HepG2 (cell line): Measurements from ENCODE around the gene TAT. TPM values are rescaled to one million over a fixed set of nuclear protein-coding genes. Genes with fewer than 3 reads are reported as not detected.

Experiments
- AGO1 ChIP-seq: fragments of 200-400 bp; formaldehyde crosslinking; IDR thresholded peaks from 2 replicates; pipeline ENCODE4 v1.6.1; 2017; ENCODE audit warnings: mild to moderate bottlenecking, low read depth, low read length, moderate library complexity; ENCODE audit not compliant: poor library complexity, severe bottlenecking
- CHD2 ChIP-seq: IDR thresholded peaks from 2 replicates; pipeline ENCODE4 v1.6.1; 2011; ENCODE audit warnings: low read depth, low read length, improper control_type of control experiment
- CREB1 ChIP-seq, 2 experiments: fragments of 450-650 bp in 1 of 2; IDR thresholded peaks; 2 replicates each; pipeline ENCODE4 v1.6.1; 2016 to 2017; ENCODE audit warnings: control low read depth in 1 of 2, mild to moderate bottlenecking in 1 of 2, missing compliant biosample characterization in 1 of 2, missing genetic modification characterization in 1 of 2
- ELF3 ChIP-seq: IDR thresholded peaks from 2 replicates; pipeline ENCODE4 v1.6.1; 2016; ENCODE audit warnings: missing genetic modification reagents, missing compliant biosample characterization
- ERF ChIP-seq: IDR thresholded peaks from 2 replicates; pipeline ENCODE4 v1.6.1; 2018; ENCODE audit warnings: missing biosample characterization, missing genetic modification reagents
- HOXA9 ChIP-seq: sonication (generic); formaldehyde crosslinking; IDR thresholded peaks from 2 replicates; pipeline ENCODE4 v1.8.1; 2022; ENCODE audit warnings: missing genetic modification reagents, mild to moderate bottlenecking, moderate library complexity, borderline replicate concordance
- JUND ChIP-seq: sonication (generic); formaldehyde crosslinking; IDR thresholded peaks from 2 replicates; pipeline ENCODE4 v1.8.0; 2022; ENCODE audit warnings: mild to moderate bottlenecking, missing genetic modification reagents
- KLF15 ChIP-seq: sonication (generic); formaldehyde crosslinking; IDR thresholded peaks from 2 replicates; pipeline ENCODE4 v1.8.1; 2023; ENCODE audit warnings: borderline replicate concordance, mild to moderate bottlenecking, inconsistent platforms, missing genetic modification reagents, mixed read lengths
- MED1 ChIP-seq: sonication (generic); formaldehyde crosslinking; IDR thresholded peaks from 2 replicates; pipeline ENCODE4 v1.4.0; 2020; ENCODE audit warnings: missing genetic modification reagents
- MXD4 ChIP-seq: IDR thresholded peaks from 2 replicates; pipeline ENCODE4 v1.6.1; 2016; ENCODE audit warnings: mild to moderate bottlenecking, missing biosample characterization, missing genetic modification reagents
- MXI1 ChIP-seq: IDR thresholded peaks from 3 replicates; pipeline ENCODE4 v1.6.1; 2012; ENCODE audit warnings: low read depth, low read length, inconsistent platforms, borderline replicate concordance
- NFIB ChIP-seq: sonication (generic); formaldehyde crosslinking; IDR thresholded peaks from 2 replicates; pipeline ENCODE4 v1.9.0; 2021; ENCODE audit warnings: missing genetic modification reagents, mild to moderate bottlenecking, borderline replicate concordance
- NR2C2 ChIP-seq: sonication (generic); formaldehyde crosslinking; IDR thresholded peaks from 2 replicates; pipeline ENCODE4 v1.4.0; 2020; ENCODE audit warnings: missing genetic modification reagents, mild to moderate bottlenecking, moderate library complexity, borderline replicate concordance
- ONECUT2 ChIP-seq: sonication (generic); formaldehyde crosslinking; IDR thresholded peaks from 2 replicates; pipeline ENCODE4 v1.4.0; 2020; ENCODE audit warnings: missing genetic modification reagents
- RBM22 ChIP-seq: fragments of 200-400 bp; formaldehyde crosslinking; optimal IDR thresholded peaks from 2 replicates; pipeline ENCODE3; 2017; ENCODE audit warnings: mild to moderate bottlenecking, low read length, moderate library complexity
- RCOR2 ChIP-seq: IDR thresholded peaks from 2 replicates; pipeline ENCODE4 v1.6.1; 2016; ENCODE audit warnings: missing biosample characterization, missing genetic modification reagents
- RXRA ChIP-seq: sonication (generic); formaldehyde crosslinking; IDR thresholded peaks from 2 replicates; pipeline ENCODE4 v1.5.1; 2020; ENCODE audit warnings: missing genetic modification reagents
- SIN3B ChIP-seq: fragments of 150-350 bp; IDR thresholded peaks from 2 replicates; pipeline ENCODE4 v1.6.1; 2014; ENCODE audit warnings: low read length
- SMAD3 ChIP-seq: sonication (generic); formaldehyde crosslinking; IDR thresholded peaks from 2 replicates; pipeline ENCODE4 v1.4.0; 2020; ENCODE audit warnings: missing genetic modification reagents
- SNRNP70 ChIP-seq: fragments of 200-400 bp; formaldehyde crosslinking; IDR thresholded peaks from 2 replicates; pipeline ENCODE4 v1.6.1; 2017; ENCODE audit warnings: mild to moderate bottlenecking, low read depth, low read length, moderate library complexity
- STAT5B ChIP-seq: sonication (generic); formaldehyde crosslinking; IDR thresholded peaks from 2 replicates; pipeline ENCODE4 v1.4.0; 2020; ENCODE audit warnings: missing genetic modification reagents
- TFAP4 ChIP-seq: sonication (generic); IDR thresholded peaks from 2 replicates; pipeline ENCODE4 v1.6.1; 2016; ENCODE audit warnings: low read depth, borderline replicate concordance
- ZC3H4 ChIP-seq: sonication (generic); formaldehyde crosslinking; IDR thresholded peaks from 2 replicates; pipeline ENCODE4 v1.4.0; 2020; ENCODE audit warnings: missing genetic modification reagents, borderline replicate concordance
- ZFP41 ChIP-seq: sonication (generic); formaldehyde crosslinking; IDR thresholded peaks from 2 replicates; pipeline ENCODE4 v1.4.0; 2020; ENCODE audit warnings: mild to moderate bottlenecking, missing genetic modification reagents, borderline replicate concordance
- ZMAT5 ChIP-seq: sonication (generic); formaldehyde crosslinking; IDR thresholded peaks from 2 replicates; pipeline ENCODE4 v1.5.0; 2020; ENCODE audit warnings: mild to moderate bottlenecking, low read depth, missing genetic modification reagents, borderline replicate concordance
- ZNF234 ChIP-seq: sonication (generic); formaldehyde crosslinking; conservative IDR thresholded peaks from 2 replicates; pipeline ENCODE4 v1.5.1; 2020; ENCODE audit warnings: mild to moderate bottlenecking, missing genetic modification reagents
- ZNF710 ChIP-seq: sonication (generic); formaldehyde crosslinking; IDR thresholded peaks from 2 replicates; pipeline ENCODE4 v1.5.0; 2020; ENCODE audit warnings: mild to moderate bottlenecking, missing genetic modification reagents, borderline replicate concordance
- ZNF83 ChIP-seq: sonication (generic); formaldehyde crosslinking; IDR thresholded peaks from 2 replicates; pipeline ENCODE4 v1.4.0; 2020; ENCODE audit warnings: missing genetic modification reagents, mild to moderate bottlenecking, borderline replicate concordance
- ZNF878 ChIP-seq: sonication (generic); formaldehyde crosslinking; IDR thresholded peaks from 2 replicates; pipeline ENCODE4 v1.8.1; 2023; ENCODE audit warnings: mild to moderate bottlenecking, missing genetic modification reagents, moderate library complexity
- ZZZ3 ChIP-seq: sonication (generic); formaldehyde crosslinking; IDR thresholded peaks from 2 replicates; pipeline ENCODE4 v1.4.0; 2020; ENCODE audit warnings: missing genetic modification reagents, mild to moderate bottlenecking, borderline replicate concordance
- polyA plus RNA-seq, 8 experiments: library from polyadenylated mRNA; depleted of rRNA in 3 of 8; stranded (reverse) in 7 of 8; unstranded in 1 of 8; fragments of >200 nt; fragmentation: Illumina TruSeq in 4 of 8; extraction: Trizol in 4 of 8; gene quantifications; 2 replicates each; pipeline versions ENCODE4 v1.2.1 to v1.2.3, GENCODE V29; 2011 to 2016; ENCODE audit warnings: low read depth in 4 of 8, missing spikeins in 1 of 8, mixed read lengths in 1 of 8; ENCODE audit not compliant: insufficient read depth in 1 of 8
- total RNA-seq, 5 experiments: library from RNA; depleted of rRNA; stranded (reverse); fragments of >200 nt; fragmentation: Illumina TruSeq; extraction: Trizol; gene quantifications; 2 replicates each; pipeline ENCODE4 v1.2.3, GENCODE V29; 2016; ENCODE audit warnings: low read depth in 1 of 5
- TF ChIP-seq, protein P1 (sequence below): IDR thresholded peaks from 2 replicates; pipeline ENCODE4 v1.6.1; 2012; ENCODE audit warnings: inconsistent platforms

The TAT gene
- total and polyA plus RNA-seq, 2 of the 13 experiments (the other 11 are each of a cell fraction or from before 2014, with no cell fraction given) = 1.6 to 5.8 TPM

DNA sequence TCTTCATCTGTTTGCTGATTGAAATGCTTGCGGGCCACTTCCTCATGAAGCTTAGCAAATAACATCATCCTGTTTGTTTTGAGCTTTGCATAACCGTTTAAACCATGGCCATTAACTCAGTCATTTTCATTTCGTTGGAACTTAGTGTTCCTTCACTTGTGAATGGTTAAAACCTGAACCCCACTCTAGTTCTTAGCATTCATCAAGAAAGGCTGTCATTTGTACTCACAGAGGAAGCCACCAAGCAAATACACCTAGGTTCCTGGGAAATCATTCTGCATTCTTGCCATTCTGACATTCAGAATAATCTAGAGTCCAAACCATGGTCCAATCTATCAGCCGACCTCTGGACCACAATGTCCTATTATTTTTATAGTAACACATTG is 8.4 kb upstream of the TAT start (continued):
- TF ChIP-seq, protein P1, sequence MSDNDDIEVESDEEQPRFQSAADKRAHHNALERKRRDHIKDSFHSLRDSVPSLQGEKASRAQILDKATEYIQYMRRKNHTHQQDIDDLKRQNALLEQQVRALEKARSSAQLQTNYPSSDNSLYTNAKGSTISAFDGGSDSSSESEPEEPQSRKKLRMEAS = no peak
- no peak for TF ChIP-seq RXRA
- TF ChIP-seq ZMAT5 (CRISPR knock-in tag) = no peak
- TF ChIP-seq SMAD3 = peak; percentile 67; the same call in 1 of the 2 replicates
- TF ChIP-seq SNRNP70 = no peak
- TF ChIP-seq ERF (CRISPR knock-in tag) = peak; percentile 35; the same call in 1 of the 2 replicates
- peak; percentile 97 for TF ChIP-seq MED1 (CRISPR knock-in tag)
- no peak for TF ChIP-seq ZNF878 (CRISPR knock-in tag)
- no peak for TF ChIP-seq ZNF234 (CRISPR knock-in tag)
- no peak for TF ChIP-seq TFAP4
- no peak for TF ChIP-seq ZZZ3 (CRISPR knock-in tag)
- TF ChIP-seq NFIB = no peak
- no peak for TF ChIP-seq CHD2
- peak; percentile 26; the same call in 1 of the 2 replicates for TF ChIP-seq ZNF710 (CRISPR knock-in tag)
- TF ChIP-seq ZC3H4 (CRISPR knock-in tag) = no peak
- no peak for TF ChIP-seq ZNF83 (CRISPR knock-in tag)
- TF ChIP-seq STAT5B (CRISPR knock-in tag) = no peak
- TF ChIP-seq HOXA9 (CRISPR knock-in tag) = no peak
- no peak for TF ChIP-seq JUND (CRISPR knock-in tag)
- TF ChIP-seq ONECUT2 (CRISPR knock-in tag) = no peak
- no peak for TF ChIP-seq SIN3B
- no peak for TF ChIP-seq KLF15
- no peak for TF ChIP-seq MXI1
- TF ChIP-seq ZFP41 (CRISPR knock-in tag) = no peak
- TF ChIP-seq CREB1 (IDR thresholded peaks at IDR 0.05) = no peak
- TF ChIP-seq CREB1 (CRISPR knock-in tag; IDR thresholded peaks at IDR 0.05) = no peak
- no peak for TF ChIP-seq MXD4 (CRISPR knock-in tag)
- TF ChIP-seq RCOR2 (CRISPR knock-in tag) = 0 out of 2 replicates have a peak, but pooled peaks have one; percentile 72
- no peak for TF ChIP-seq AGO1
- peak; percentile 99 for TF ChIP-seq ELF3
- peak; percentile 59; the same call in 1 of the 2 replicates for TF ChIP-seq NR2C2
- no peak for TF ChIP-seq RBM22
